DMS 273 (cell line): Measurements from ENCODE around the gene CD84.
"Not testable (repeated sequence)": the region's sequence is repeated elsewhere in the genome, so short reads cannot be mapped to it uniquely, and the experiment has no call there.

Experiments used
- DNase-seq: peaks from one replicate; lab custom pipeline; 2025; ENCODE audit not compliant: unreplicated experiment; lab: John Stamatoyannopoulos, UW

Gene CD84, protein sequence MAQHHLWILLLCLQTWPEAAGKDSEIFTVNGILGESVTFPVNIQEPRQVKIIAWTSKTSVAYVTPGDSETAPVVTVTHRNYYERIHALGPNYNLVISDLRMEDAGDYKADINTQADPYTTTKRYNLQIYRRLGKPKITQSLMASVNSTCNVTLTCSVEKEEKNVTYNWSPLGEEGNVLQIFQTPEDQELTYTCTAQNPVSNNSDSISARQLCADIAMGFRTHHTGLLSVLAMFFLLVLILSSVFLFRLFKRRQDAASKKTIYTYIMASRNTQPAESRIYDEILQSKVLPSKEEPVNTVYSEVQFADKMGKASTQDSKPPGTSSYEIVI

DNA sequence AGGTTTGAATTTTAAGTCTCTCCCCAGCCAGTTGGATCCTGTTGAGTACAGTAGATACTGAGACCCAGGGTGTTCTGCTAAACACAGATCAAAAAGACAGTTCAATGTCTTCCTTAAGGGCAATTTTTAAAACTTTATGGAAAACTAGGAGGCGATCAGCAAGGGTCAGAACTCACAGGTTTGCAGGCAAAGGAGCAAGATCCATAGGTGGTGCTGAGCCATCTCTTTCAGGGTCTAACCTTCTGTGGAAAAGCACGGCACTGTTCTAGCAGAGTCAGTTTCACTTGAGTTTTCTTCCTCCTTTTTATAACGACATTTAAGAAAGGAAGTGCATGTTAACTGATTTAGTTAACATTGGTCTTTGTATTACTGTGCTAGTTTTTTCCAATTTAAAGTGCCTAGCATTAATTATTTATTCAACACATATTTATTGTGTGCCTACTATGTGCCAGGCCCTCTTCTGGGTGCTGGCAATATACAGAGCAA lies at the start of gene CD84:
TSS of gene CD84 (minus strand) at position 281 of the 486 bp plus-strand sequence. CDS start at position 222, 59 bp downstream.
- DNase-seq = no peak

DNA sequence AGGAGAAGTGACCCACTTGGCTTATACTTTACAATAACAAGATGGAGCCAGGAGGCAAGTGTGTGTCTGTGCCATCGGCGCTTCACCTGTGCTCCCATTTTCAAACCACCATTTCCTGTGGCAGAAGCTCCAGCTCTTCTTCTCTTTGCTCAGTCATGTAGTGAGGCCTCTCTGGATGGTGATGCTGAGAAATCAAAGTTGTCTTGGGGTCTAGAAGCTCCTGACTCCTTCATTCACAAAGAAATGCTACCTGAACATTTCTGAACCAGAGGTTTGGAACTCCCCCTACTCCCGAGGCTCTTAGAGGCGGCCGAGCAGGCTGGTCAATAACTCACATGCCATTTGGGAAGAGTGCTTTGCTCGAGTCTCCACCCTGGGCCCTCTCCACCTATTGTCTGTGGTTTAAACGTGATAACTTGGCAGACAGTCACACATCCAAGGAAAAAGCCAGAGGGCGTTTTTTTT lies 49.5 kb upstream of the CD84 start:
- no peak for DNase-seq

DNA sequence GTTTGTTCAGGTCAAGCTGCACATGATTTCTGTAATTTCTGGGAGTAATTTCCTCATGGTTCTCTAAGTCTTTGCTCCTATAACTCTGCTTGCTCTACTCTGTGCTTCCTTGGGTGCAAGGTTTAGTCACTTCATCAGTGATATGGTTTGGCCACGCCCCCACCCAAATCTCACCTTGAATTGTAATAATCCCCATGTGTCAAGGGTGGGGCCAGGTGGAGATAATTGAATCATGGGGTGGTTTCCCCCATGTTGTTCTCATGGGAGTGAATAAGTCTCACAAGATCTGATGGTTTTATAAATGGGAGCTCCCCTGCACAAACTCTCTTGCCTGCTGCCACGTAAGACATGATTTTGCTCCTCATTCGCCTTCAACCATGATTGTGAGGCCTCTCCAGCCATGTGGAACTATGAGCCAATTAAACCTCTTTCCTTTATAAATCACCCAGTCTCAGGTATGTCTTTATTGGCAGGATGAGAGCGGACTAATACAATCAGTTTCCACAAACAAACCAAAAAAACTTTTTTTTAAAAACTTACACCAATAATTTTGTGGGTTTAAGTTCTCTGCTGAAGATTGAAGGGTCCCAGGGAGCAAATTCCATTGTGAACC lies 48.5 kb upstream of the CD84 start:
- DNase-seq = not testable (repeated sequence)

DNA sequence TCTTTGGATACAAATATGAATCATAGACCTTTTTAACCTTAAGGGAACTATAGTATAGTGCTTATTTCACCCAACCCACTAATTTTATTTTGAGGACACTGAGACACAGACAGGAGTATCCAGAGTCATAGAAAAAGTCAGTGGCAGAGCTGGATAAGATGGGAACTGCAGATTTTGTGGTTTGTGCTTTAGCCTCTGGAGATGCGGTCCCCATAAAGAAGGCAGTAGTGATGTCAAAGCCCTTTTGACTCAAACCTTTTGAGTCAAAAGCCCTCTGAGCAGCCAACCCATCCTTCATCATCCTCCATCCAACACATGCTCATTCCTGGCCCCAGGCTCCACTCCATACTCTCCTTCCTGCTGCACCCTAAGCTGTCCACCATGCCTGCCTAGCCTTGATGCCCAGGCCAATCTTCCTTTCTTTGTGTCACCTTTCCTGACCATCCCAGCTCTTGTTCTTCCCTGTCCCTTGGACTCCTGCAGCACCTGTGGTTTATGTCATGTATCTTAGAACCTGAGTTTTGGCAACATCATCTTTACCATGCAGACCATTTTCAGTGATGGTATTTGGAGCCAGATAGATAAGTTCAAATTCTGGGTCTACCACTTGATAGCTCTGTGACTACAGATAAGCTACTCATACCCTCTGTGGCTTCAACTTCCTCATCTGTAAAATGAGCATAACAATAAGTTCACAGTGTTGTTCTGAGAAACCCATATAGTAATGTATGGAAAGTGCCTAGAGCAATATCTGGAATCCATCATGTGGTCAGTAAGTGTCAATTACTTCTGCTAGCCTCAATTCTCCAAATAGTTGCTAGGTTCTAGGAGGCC lies 47.4 kb upstream of the CD84 start:
- no peak for DNase-seq

DNA sequence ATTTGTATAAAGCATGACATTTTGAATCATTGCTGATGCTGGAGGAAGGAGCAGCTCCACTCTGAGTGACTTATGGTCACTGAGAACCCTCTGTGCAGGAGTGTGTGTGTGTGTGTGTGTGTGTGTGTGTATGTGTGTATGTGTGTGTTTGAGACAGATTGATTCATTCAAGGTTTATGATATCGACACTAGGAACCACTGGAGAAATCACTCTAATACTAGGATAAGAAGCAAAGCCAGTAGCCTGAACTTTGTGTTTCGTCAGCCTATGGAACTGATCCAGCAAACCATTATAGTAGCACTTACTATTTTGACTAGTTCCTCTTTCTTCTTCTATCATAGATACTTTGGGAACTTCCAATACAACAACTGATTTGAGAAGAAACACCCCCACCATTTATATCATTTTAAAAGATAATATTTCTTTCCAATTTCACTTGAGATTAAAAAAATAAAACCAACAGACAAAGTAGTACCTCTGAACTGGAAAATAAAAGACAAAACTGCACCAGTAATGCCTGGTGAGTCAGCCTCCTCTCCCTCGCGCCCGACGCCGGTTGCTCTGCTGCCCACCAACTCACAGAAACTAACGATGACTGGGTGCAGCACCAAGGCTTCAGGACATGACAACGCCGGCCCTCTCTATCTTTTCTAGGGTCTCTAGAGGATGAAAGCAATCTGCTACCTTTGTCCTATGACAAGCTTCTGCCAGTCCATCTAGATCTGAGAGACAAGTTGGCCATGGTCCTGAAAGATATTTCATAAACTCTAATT lies 46.6 kb upstream of the CD84 start:
- DNase-seq = no peak

DNA sequence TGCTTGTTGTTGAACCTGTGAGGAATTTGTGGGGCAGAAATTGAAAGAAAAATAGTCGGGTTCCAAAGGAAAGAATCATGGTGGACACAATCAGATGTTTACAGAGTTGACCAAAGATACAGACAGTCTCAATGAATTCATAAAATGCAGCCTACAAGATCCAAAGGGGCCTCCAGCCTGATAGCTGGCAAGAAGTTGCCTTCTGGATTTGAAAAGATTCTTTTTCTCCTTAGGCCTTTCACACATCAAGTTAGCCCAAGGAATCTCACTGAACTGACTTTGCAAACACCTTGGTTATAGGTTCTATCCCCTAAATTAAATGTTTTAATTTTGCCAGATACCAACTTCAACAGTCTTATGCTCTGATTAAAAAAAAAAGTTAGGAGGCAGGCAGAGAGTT lies 46.0 kb upstream of the CD84 start:
- DNase-seq = no peak

DNA sequence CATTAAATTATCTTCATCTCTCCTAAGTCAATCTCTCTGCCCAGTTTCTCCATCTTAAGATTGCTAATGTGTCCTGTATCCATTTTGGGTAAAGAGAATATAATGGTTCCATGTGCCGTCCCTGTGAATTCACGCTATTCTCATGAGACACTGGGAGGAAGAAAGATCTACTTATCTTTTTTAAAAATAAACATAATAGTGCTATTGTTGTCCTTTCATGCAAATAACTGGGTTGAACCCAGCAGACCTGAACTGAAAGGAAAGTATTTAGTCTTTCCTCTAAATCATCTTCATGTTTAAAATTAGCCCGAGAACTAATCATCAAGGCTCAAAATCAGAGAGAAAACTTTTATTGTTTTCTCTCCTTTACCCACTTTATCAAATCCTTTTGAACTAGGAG lies 45.2 kb upstream of the CD84 start:
- no peak for DNase-seq

DNA sequence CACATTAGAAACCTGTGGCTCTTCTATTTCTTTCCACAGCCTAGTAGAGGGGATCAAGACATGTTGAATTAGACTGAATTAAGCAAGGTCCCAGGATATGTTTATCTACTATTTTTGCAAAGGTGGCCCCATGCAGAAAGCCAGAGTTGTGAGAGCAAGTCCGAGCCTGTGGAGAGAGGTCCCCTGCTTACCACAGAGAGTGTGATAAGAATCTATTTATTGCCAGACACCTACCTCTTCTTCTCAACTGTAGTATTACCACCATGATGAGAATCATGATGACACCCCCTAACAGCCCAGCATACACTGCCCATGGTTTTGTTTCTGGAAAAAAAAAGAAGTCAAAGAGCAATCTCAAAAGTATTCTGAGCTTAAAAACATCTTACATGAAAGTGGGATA lies 44.6 kb upstream of the CD84 start:
- no peak for DNase-seq

DNA sequence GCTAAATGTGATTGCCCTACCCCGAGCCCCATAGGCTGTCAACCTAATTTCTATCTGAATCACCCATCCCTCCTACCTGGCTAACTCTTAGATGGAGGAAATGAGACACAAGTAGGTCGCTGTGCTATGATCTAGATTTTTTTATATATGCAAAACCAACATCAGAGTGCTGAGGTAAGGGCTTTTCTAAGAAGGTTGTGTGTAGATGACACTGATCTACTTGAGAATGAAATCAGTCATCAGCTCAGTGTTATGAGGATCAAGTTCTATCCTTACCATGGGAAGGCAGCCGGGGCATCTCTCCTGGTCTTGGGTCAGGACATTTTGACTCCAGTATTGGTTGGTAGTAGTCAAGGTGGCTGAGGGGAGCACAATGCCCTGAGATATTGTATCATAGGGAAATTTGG lies 43.9 kb upstream of the CD84 start:
- no peak for DNase-seq

DNA sequence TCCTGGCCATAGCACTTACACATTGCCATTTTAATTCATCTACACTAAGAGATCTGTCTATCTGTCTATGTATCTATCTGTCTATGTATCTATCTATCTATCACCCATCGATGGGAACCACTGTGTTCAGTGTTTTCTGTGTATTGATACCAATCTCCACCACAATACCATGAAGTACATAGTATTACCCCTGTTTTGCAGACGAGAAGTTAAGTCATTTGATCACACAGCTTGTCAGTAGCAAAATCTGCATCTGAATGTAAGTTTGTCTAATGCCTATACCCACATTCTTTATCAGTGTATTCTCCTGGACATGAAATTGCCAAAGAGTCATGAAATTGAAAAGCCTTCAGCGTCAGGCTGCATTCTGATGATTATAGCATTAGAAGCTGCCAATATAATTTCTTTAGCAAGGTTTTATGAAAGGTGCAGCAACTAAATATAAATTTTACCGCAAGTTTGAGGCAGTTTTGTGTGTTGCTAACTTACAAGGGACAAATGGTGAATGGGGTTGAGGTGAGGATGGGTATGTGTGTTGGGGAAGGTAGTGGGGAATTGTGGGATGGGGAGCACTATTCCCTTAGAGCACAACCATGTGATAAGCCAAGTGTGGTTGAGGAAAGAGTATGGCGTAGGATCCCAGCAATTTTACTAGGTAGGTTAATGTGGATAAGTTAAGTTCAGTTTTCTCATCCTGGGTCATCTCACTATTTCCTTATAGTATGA lies 43.4 kb upstream of the CD84 start:
- no peak for DNase-seq

DNA sequence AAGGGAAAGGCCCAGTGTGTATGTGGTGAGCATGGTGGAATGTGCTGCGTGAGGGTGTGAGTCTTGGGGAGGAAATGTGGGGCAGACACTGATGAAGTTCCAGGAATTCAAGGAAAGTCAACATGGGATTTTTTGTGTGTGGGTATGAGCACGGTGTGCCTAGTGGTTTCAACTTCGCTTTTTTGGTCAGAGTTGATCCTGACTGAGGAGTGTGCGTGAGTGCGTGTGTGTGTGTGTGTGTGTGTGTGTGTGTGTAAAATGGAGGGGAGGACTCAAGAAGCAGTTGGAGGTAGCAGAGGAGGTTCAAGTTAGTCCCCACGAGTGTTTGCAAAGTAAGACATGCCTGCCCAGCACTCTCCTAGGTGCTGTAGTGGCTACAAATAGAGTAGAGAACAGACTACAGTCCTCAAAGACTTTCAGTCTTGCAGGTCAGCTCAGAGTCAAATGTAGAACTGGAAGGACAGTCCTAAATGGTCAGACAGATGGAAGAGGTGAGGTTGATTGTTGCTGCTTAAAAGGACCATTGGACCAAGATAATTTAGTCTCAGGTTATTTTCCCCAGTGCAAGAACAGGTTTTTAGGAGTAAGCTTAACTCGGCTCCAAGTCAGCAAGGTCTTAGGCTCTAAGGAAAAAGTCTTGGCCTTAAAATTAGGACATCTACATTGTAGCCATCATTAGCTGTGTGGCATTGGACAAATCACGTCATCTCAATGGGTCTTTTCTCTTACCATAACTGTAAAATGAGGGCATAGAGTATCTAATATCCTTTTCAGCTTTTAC lies 42.5 kb upstream of the CD84 start:
- no peak for DNase-seq

DNA sequence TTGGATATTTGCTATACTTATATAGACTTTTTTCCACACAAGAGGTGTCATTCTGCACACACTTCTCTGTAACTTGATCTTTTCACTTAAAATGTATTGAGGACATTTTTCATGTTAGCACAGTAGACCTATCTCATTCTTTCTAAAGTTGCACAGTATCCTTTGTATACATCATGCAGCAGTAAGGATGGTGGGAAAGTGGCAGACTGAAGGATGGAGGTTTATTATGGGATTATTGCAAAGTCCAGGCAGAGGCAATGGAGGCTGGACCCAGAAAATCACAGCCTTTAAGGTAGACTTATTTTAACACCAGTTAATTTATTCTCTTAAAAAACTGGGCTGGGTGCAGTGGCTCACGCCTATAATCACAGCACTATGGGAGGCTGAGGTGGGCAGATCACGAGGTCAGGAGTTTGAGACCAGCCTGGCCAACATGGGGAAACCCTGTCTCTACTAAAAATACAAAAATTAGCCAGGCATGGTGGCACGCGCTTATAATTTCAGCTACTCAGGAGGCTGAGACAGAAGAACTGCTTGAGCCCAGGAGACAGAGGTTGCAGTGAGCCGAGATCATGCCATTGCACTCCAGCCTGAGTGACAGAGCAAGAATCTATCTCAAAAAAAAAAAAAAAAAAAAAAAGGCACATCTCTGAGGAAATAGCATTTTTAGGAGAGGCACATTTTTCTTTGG lies 41.8 kb upstream of the CD84 start:
- no peak for DNase-seq

DNA sequence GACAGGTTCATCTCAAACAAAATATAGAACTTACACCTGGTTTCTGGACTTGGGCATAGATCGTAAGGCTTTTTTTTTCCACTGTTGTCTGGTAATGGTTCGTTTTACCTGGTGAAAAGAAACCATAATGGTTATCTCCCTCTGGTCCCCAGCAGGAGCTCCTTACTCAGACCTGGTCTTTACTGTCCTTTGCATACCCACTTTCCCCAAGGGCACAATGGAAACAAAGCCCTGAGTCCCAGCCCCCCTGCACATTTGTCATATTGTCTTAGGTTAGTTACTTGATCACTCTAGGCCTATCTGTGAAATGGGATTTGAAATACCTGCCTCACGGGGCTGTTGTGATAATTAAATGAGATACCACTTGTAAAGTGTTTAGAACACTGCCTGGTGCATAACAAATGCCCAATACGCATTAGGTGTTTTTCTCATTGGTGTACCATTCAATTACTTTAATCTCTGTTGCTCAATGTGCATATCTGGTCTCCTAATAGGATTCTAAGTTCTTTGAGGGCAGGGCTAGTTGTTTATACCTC lies 40.5 kb upstream of the CD84 start:
- DNase-seq = no peak

DNA sequence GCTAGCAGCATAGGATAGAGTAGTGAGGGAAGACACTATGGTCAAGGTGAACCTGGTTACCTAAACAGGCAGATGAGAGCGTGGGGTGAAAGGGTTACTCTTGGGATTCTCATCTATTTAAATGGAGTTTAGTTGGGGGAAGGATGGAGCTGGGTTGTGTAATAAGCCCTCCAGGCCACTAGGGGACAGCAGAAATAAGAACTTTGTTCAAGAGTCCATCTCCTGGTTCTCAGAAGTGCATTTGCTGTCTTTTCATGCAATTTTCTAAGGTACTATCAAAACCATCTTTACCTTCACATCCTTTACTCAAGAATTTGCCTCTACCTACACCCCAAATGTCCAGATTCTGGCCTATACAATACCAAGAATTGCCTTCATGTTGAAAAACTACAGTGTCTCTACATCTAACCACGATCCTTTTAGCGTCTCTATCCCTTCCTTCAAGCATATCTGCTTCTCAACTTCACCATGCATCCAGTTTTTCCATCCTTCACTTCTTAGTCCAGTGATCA lies 39.5 kb upstream of the CD84 start:
- peak; percentile 32 for DNase-seq

DNA sequence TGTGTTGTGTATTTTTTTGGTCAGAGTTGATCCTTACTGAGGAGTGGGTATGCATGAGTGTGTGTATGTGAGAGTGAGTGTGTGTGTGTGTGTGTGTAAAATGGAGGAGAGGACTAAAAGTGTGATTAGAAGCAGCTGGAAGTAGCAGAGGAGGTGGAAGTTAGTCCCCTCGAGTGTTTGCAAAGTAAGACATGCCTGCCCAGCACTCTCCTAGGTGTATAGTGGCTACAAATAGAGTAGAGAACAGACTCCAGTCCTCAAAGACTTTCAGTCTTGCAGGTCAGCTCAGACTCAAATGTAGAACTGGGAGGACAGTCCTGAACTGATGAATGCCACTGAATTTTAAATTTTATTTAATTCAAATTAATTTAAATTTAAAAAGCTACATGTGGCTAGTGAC lies 39.0 kb upstream of the CD84 start:
- no peak for DNase-seq

DNA sequence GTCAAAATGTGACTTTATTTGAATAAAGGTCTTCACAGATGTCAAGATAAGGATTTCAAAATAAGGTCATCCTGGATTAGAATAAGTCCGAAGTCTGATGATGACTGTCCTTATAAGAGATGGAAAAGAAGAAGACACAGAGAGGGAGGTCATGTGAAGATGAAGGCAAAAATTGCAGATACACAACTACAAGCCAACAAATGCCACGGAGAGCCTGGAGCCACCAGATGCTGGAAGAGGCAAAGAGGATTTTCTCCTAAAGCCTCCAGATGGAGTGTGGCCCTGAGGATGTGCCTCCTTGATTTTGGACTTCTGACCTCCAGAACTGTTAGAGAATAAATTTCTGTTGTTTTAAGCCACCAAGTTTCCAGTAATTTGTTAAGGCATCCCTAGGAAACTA lies 36.4 kb upstream of the CD84 start:
- DNase-seq = no peak

DNA sequence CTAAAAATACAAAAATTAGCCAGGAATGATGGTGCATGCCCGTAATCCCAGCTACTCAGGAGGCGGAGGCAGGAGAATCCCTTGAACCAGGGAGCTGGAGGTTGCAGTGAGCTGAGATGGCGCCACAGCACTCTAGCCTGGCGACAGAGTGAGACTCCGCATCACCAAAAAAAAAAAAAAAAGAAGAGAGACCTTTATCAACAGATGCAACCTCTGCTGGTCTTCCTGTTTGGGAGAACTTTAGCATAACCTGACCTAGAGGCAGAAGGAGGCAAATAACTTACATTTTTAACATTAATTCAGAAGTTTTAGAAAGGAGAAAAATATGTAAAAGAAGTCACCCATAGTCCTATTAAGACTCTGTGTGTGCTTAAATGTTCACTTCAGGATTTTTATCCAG lies 35.1 kb upstream of the CD84 start:
- DNase-seq = no peak

DNA sequence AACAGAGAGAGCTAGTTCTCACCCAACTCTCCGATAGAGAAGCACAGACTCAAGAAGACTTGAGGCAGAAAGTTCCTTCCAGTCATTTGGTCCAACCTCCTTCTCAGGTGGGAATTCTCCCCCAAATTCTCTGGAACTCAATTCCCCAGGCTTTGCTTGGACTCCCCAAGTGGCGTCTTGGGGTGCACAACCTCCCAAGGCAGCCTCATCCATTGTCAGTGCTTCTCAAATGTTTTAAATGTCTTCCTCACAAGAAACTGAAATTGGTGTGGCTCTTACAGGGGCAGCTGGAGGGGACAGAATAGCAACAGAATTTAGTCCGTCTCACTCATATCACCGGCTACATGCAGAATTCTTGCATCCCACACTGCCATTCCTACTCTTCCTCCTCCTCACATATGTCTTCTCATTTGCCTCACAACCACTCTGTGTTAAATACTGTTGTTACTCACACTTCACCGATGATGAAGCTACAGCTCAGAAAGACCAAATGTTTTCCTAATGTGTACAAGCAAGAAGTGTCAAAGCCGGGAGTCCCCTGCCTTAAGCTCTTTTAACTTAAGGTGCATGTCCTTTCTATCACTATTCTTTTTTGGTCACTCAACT lies 33.4 kb upstream of the CD84 start:
- no peak for DNase-seq
